ENCODE data around the gene DYNC1I1. TPM values are rescaled to one million over a fixed set of nuclear protein-coding genes. Genes with fewer than 3 reads are reported as not detected.

DYNC1I1 gene
- total RNA-seq, 3 donors from 2014 or later (not counting 1 experiment from before 2014, with no cell fraction given) = not detected

DNA sequence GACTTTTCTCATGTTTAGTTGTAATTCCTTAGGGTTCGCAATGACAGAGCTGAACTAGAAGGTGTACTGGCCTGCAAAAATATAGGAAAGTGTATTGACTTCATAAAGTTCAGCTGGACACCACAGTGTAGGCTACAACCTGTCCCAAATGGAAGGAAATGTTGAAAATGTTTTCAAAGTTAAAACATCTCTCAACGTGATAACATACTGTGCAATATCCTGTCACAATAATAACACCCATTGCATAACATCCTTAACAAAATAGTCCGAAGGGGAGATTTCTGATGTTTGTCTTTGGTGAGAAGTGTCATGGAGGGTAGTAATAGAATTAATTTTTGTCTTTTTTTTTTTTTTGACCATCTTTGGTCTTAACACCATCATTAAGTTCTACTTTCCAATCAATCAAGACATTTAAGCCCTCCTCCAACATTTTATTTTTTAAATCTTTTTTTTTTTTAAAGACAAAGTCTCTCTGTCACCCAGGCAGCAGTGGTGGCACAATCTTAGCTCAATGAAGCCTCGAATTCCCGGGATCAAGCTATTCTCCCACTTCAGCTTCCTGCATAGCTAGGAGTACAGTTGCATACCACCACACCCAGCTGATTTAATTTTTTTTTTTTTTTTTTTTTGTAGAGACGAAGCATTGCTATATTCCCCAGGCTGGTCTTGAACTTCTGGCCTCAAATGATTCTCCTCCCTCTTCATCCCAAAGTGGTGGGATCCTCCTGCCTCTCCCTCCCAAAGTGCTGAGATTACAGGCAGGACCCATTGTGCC is 45.7 kb downstream of the DYNC1I1 start:
- Histone ChIP-seq H3K4me3 (ENCODE audit: low read length) (no peak overlapping the region), H3K4me1 (ENCODE audit: control insufficient read depth, insufficient read depth, low read length) (no peaks in the 10 kb centered on the region), H3K27me3 (ENCODE audit: control insufficient read depth, insufficient read depth, low read length) (no peaks in the 10 kb centered on the region), H3K36me3 (ENCODE audit: control insufficient read depth, insufficient read depth, low read length) (no peaks in the 10 kb centered on the region), H3K9me3 (ENCODE audit: control insufficient read depth, insufficient read depth, low read length) (no peaks in the 10 kb centered on the region), H3K27ac (ENCODE audit: low read length) (no peak overlapping the region)
- WGBS (ENCODE audit: insufficient coverage) = 82% methylated on average over 3 of the region's 6 CpGs
- H3K4me3 Mint-ChIP-seq = no peak overlapping the region
- intact Hi-C loops (cut with micrococcal nuclease) = no loop called here
- TF ChIP-seq, protein P1, sequence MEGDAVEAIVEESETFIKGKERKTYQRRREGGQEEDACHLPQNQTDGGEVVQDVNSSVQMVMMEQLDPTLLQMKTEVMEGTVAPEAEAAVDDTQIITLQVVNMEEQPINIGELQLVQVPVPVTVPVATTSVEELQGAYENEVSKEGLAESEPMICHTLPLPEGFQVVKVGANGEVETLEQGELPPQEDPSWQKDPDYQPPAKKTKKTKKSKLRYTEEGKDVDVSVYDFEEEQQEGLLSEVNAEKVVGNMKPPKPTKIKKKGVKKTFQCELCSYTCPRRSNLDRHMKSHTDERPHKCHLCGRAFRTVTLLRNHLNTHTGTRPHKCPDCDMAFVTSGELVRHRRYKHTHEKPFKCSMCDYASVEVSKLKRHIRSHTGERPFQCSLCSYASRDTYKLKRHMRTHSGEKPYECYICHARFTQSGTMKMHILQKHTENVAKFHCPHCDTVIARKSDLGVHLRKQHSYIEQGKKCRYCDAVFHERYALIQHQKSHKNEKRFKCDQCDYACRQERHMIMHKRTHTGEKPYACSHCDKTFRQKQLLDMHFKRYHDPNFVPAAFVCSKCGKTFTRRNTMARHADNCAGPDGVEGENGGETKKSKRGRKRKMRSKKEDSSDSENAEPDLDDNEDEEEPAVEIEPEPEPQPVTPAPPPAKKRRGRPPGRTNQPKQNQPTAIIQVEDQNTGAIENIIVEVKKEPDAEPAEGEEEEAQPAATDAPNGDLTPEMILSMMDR (IDR thresholded peaks at IDR 0.05) = no peak
- peaks cover 0 to 2% of the 10 kb centered on the region in 2 donors for H3K27me3 Mint-ChIP-seq (ENCODE audit: low read depth in 2 of 2)
- no peaks in the 10 kb centered on the region for H3K36me3 Mint-ChIP-seq
- H3K4me1 Mint-ChIP-seq = no peaks in the 10 kb centered on the region
- ATAC-seq (no peak), DNase-seq (no peak)
- H3K27ac Mint-ChIP-seq = no peak overlapping the region
- H3K9me3 Mint-ChIP-seq = no peaks in the 10 kb centered on the region

DNA sequence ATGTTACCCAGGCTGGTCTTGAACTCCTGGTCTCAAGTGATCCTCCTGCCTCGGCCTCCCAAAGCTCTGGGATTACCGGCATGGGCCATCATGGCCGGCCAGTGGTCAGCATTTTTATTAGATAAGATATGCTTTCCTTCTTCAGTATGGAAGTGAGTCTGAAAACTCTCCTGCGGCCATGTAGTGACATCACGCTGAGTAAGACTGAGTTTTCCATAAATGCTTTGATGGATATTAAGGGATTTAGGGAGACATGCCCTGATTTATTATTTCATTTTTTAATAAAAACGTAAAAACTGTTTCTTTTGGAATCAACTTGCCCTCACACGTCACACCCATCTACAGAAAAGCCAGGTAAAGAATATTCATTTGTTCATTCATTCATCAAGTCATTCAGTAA is 48.4 kb downstream of the DYNC1I1 start:
- no peak overlapping the region for H3K4me3 ChIP-seq (ENCODE audit: low read length)
- intact Hi-C loops (cut with micrococcal nuclease) = no loop called here
- no peaks in the 10 kb centered on the region for H3K4me1 ChIP-seq (ENCODE audit: control insufficient read depth, insufficient read depth, low read length)
- ATAC-seq (no peak), DNase-seq (no peak)
- H3K4me3 Mint-ChIP-seq = no peak overlapping the region
- no peak overlapping the region for H3K27ac ChIP-seq (ENCODE audit: low read length)
- no peaks in the 10 kb centered on the region for H3K36me3 ChIP-seq (ENCODE audit: control insufficient read depth, insufficient read depth, low read length)
- TF ChIP-seq, protein P1 (IDR thresholded peaks at IDR 0.05) = no peak
- H3K36me3 Mint-ChIP-seq = no peaks in the 10 kb centered on the region
- peaks cover 0 to 2% of the 10 kb centered on the region in 2 donors for H3K27me3 Mint-ChIP-seq (ENCODE audit: low read depth in 2 of 2)
- H3K4me1 Mint-ChIP-seq = no peaks in the 10 kb centered on the region
- H3K9me3 Mint-ChIP-seq = no peaks in the 10 kb centered on the region
- no peak overlapping the region for H3K27ac Mint-ChIP-seq
- 78% methylated on average over 7 of the region's 7 CpGs for WGBS (ENCODE audit: insufficient coverage)
- no peaks in the 10 kb centered on the region for H3K9me3 ChIP-seq (ENCODE audit: control insufficient read depth, insufficient read depth, low read length)
- no peaks in the 10 kb centered on the region for H3K27me3 ChIP-seq (ENCODE audit: control insufficient read depth, insufficient read depth, low read length)

DNA sequence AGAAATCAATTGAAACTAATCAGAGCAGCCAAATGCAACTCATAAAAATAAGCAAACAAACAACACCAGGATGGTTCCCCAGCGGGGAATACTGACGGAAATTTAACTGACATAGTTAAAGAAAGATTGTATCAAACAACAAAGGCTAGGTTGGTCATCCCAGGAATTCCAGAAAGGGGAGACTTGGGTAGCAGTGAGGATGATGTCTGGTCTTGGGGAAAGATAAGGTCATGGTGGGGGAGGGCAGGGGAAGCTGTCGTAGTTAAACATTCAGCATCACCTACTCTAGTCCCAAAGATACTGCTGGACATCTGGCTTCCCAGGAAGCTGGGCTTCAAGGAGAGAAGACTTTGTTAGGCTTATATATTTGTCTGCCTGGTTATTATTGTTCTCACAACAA is 50.4 kb downstream of the DYNC1I1 start:
- intact Hi-C loops (cut with micrococcal nuclease) = no loop called here
- no peaks in the 10 kb centered on the region for H3K9me3 Mint-ChIP-seq
- H3K4me1 Mint-ChIP-seq = no peaks in the 10 kb centered on the region
- TF ChIP-seq, protein P1 (IDR thresholded peaks at IDR 0.05) = no peak
- 95% methylated on average over 2 of the region's 3 CpGs for WGBS (ENCODE audit: insufficient coverage)
- Histone ChIP-seq H3K9me3 (ENCODE audit: control insufficient read depth, insufficient read depth, low read length) (no peaks in the 10 kb centered on the region), H3K27me3 (ENCODE audit: control insufficient read depth, insufficient read depth, low read length) (no peaks in the 10 kb centered on the region), H3K4me3 (ENCODE audit: low read length) (no peak overlapping the region), H3K4me1 (ENCODE audit: control insufficient read depth, insufficient read depth, low read length) (no peaks in the 10 kb centered on the region), H3K36me3 (ENCODE audit: control insufficient read depth, insufficient read depth, low read length) (no peaks in the 10 kb centered on the region), H3K27ac (ENCODE audit: low read length) (no peak overlapping the region)
- H3K36me3 Mint-ChIP-seq = no peaks in the 10 kb centered on the region
- no peak overlapping the region for H3K4me3 Mint-ChIP-seq
- H3K27me3 Mint-ChIP-seq (ENCODE audit: low read depth in 2 of 2) = peaks cover 0 to 2% of the 10 kb centered on the region in 2 donors
- ATAC-seq (no peak), DNase-seq (no peak)
- H3K27ac Mint-ChIP-seq = no peak overlapping the region

DNA sequence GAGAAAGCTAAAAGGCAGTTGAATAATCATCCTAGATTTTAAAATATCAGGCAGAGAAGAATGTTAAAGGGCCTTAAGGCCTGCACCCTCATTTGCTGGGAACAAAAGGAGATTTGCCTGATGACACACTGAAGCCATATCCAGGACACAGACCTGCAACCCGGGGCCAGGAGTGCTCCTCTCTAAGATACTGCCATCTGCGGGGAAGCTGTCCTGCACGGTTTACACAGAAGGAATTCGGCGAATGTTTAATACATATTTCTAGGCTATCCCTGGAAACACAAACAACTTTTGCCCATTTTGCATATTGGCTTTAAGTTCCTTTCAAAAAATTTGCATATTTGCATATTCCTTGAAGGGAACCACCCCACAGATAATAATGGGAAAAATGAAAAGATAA is 52.3 kb downstream of the DYNC1I1 start:
- H3K27ac ChIP-seq (ENCODE audit: low read length) = no peak overlapping the region
- no peak overlapping the region for H3K4me3 ChIP-seq (ENCODE audit: low read length)
- H3K4me3 Mint-ChIP-seq = no peak overlapping the region
- H3K36me3 ChIP-seq (ENCODE audit: control insufficient read depth, insufficient read depth, low read length) = no peaks in the 10 kb centered on the region
- no peaks in the 10 kb centered on the region for H3K36me3 Mint-ChIP-seq
- no peaks in the 10 kb centered on the region for H3K9me3 Mint-ChIP-seq
- H3K27me3 ChIP-seq (ENCODE audit: control insufficient read depth, insufficient read depth, low read length) = no peaks in the 10 kb centered on the region
- 80% methylated on average over 5 of the region's 5 CpGs for WGBS (ENCODE audit: insufficient coverage)
- ATAC-seq (no peak), DNase-seq (no peak)
- no peaks in the 10 kb centered on the region for H3K4me1 Mint-ChIP-seq
- no peaks in the 10 kb centered on the region for H3K9me3 ChIP-seq (ENCODE audit: control insufficient read depth, insufficient read depth, low read length)
- TF ChIP-seq, protein P1 (IDR thresholded peaks at IDR 0.05) = no peak
- intact Hi-C loops (cut with micrococcal nuclease) = no loop called here
- H3K27me3 Mint-ChIP-seq (ENCODE audit: low read depth in 2 of 2) = peaks cover 0 to 2% of the 10 kb centered on the region in 2 donors
- H3K4me1 ChIP-seq (ENCODE audit: control insufficient read depth, insufficient read depth, low read length) = no peaks in the 10 kb centered on the region
- H3K27ac Mint-ChIP-seq = no peak overlapping the region

Data from natural killer cell (primary cell).